GM23248 (cell line): ENCODE data around the gene HYCC2.

Experiments
- EZH2 ChIP-seq: fragments of 200-600 bp; sonication (generic); IDR thresholded peaks from 2 replicates; pipeline ENCODE4 v1.6.1; 2018; ENCODE audit warnings: antibody characterized with exemption, mild to moderate bottlenecking; ENCODE audit not compliant: insufficient read depth, poor library complexity, severe bottlenecking
- EZH2phosphoT487 ChIP-seq: fragments of 200-600 bp; sonication (generic); IDR thresholded peaks from 2 replicates; pipeline ENCODE4 v1.6.1; 2018; ENCODE audit warnings: antibody characterized with exemption, moderate library complexity, mild to moderate bottlenecking, low read depth; ENCODE audit not compliant: insufficient read depth

- TF ChIP-seq EZH2 (no peak), EZH2phosphoT487 (no peak)
These were observed 47.7 kb upstream of the HYCC2 start for GRCh38 chr2:201118961-201119854.
